ENCODE data around the gene CDK9. TPM values are rescaled to one million over a fixed set of nuclear protein-coding genes. Genes with fewer than 3 reads are reported as not detected.

CDK9 gene
- total RNA-seq, 1 experiment from 2014 or later = 48.7 TPM

DNA sequence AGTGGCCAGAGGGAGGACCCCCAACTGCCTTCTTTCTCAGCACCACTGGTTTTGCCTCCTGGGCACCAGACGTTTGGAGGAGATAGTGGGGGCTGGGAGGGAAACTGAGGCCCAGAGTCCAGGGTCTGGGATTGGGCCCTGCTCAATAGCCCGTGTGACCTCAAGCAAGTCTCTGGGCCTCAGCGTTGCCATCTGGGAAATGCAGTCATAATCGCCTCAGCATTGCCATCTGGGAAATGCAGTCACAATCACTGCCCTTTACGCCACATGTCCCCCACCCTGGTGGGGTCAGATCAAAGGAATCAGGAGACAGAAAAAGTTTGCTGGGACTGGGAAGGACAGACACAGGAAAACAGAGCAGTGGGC is 8.9 kb upstream of the CDK9 start:
- no peak overlapping the region for H3K27ac ChIP-seq (ENCODE audit: low read length)
- no peaks in the 10 kb centered on the region; the same call in 1 of the 2 replicates for H3K4me1 ChIP-seq (ENCODE audit: control insufficient read depth, insufficient read depth, low read length)
- TF ChIP-seq, protein P1, sequence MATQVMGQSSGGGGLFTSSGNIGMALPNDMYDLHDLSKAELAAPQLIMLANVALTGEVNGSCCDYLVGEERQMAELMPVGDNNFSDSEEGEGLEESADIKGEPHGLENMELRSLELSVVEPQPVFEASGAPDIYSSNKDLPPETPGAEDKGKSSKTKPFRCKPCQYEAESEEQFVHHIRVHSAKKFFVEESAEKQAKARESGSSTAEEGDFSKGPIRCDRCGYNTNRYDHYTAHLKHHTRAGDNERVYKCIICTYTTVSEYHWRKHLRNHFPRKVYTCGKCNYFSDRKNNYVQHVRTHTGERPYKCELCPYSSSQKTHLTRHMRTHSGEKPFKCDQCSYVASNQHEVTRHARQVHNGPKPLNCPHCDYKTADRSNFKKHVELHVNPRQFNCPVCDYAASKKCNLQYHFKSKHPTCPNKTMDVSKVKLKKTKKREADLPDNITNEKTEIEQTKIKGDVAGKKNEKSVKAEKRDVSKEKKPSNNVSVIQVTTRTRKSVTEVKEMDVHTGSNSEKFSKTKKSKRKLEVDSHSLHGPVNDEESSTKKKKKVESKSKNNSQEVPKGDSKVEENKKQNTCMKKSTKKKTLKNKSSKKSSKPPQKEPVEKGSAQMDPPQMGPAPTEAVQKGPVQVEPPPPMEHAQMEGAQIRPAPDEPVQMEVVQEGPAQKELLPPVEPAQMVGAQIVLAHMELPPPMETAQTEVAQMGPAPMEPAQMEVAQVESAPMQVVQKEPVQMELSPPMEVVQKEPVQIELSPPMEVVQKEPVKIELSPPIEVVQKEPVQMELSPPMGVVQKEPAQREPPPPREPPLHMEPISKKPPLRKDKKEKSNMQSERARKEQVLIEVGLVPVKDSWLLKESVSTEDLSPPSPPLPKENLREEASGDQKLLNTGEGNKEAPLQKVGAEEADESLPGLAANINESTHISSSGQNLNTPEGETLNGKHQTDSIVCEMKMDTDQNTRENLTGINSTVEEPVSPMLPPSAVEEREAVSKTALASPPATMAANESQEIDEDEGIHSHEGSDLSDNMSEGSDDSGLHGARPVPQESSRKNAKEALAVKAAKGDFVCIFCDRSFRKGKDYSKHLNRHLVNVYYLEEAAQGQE (IDR thresholded peaks at IDR 0.05; ENCODE audit: insufficient read depth in 1 of 2, low read depth in 2 of 2, low read length in 1 of 2) = no peak
- TF ChIP-seq POLR2AphosphoS5 (IDR thresholded peaks at IDR 0.05; ENCODE audit: low read depth, low read length) (no peak), TCF7L2 (IDR thresholded peaks at IDR 0.05; ENCODE audit: low read depth, low read length) (no peak), SIN3A (IDR thresholded peaks at IDR 0.05; ENCODE audit: borderline replicate concordance, insufficient read depth, low read depth, low read length) (no peak)
- TF ChIP-seq, protein P2, sequence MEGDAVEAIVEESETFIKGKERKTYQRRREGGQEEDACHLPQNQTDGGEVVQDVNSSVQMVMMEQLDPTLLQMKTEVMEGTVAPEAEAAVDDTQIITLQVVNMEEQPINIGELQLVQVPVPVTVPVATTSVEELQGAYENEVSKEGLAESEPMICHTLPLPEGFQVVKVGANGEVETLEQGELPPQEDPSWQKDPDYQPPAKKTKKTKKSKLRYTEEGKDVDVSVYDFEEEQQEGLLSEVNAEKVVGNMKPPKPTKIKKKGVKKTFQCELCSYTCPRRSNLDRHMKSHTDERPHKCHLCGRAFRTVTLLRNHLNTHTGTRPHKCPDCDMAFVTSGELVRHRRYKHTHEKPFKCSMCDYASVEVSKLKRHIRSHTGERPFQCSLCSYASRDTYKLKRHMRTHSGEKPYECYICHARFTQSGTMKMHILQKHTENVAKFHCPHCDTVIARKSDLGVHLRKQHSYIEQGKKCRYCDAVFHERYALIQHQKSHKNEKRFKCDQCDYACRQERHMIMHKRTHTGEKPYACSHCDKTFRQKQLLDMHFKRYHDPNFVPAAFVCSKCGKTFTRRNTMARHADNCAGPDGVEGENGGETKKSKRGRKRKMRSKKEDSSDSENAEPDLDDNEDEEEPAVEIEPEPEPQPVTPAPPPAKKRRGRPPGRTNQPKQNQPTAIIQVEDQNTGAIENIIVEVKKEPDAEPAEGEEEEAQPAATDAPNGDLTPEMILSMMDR (IDR thresholded peaks at IDR 0.05) = no peak
- H3K9me3 ChIP-seq (ENCODE audit: control insufficient read depth, insufficient read depth, low read depth, low read length) = no peaks in the 10 kb centered on the region
- no peak for DNase-seq (ENCODE audit: low read depth, low spot score)
- BruUV-seq (replicated peaks) = no TSS peak
- POLR2A ChIA-PET = no interaction called here
- in situ Hi-C loops (cut with HindIII; ENCODE audit: low pct_unique_long_range_greater_than_20kb, low sequenced_read_pairs) = no loop called here
- no peaks in the 10 kb centered on the region for H3K27me3 ChIP-seq (ENCODE audit: control insufficient read depth, insufficient read depth, low read length)
- no peak for ATAC-seq
- intact Hi-C loops (cut with micrococcal nuclease; ENCODE audit: unreplicated experiment) = no loop called here
- no peak overlapping the region for H3K4me3 ChIP-seq (ENCODE audit: low read depth in 2 of 2, low read length in 2 of 2)
- CTCF ChIA-PET = no interaction called here
- H3K36me3 ChIP-seq (ENCODE audit: control insufficient read depth, insufficient read depth, low read length) = no peaks in the 10 kb centered on the region

DNA sequence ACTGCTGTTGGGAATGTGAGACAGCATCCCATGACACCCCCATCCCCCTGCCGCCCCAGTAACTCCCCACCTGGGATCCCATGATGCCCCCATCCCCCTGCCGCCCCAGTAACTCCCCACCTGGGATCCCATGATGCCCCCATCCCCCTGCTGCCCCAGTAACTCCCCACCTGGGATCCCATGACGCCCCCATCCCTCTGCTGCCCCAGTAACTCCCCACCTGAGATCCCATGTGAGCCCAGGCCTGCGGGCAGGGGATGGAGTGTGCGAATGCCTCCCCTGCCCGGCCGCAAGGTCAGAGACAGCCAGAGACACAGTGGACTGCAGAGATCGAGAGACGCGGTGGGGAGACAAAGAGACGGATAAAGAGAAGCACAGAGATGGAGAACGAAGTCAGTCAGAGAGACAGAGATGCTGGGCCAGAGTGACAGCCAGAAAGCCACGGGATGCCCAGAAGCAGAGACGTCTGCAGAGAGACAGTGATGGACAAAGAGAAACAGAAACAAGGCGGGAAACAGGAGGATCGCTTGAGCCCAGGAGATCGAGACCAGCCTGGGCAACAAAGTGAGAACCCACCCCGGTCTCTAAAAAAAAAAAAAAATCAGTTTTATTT is 8.4 kb upstream of the CDK9 start:
- H3K27ac ChIP-seq (ENCODE audit: low read length) = no peak overlapping the region
- no peaks in the 10 kb centered on the region for H3K36me3 ChIP-seq (ENCODE audit: control insufficient read depth, insufficient read depth, low read length)
- DNase-seq (ENCODE audit: low read depth, low spot score) = no peak
- H3K4me1 ChIP-seq (ENCODE audit: control insufficient read depth, insufficient read depth, low read length) = no peaks in the 10 kb centered on the region; the same call in 1 of the 2 replicates
- BruUV-seq (replicated peaks) = no TSS peak
- H3K27me3 ChIP-seq (ENCODE audit: control insufficient read depth, insufficient read depth, low read length) = no peaks in the 10 kb centered on the region
- H3K4me3 ChIP-seq (ENCODE audit: low read depth in 2 of 2, low read length in 2 of 2) = no peak overlapping the region
- no peak for ATAC-seq
- intact Hi-C loops (cut with micrococcal nuclease; ENCODE audit: unreplicated experiment) = no loop called here
- ChIA-PET POLR2A (no interaction called here), CTCF (no interaction called here)
- no peaks in the 10 kb centered on the region for H3K9me3 ChIP-seq (ENCODE audit: control insufficient read depth, insufficient read depth, low read depth, low read length)
- in situ Hi-C loops (cut with HindIII; ENCODE audit: low pct_unique_long_range_greater_than_20kb, low sequenced_read_pairs) = no loop called here
- TF ChIP-seq SIN3A (IDR thresholded peaks at IDR 0.05; ENCODE audit: borderline replicate concordance, insufficient read depth, low read depth, low read length) (no peak), TCF7L2 (IDR thresholded peaks at IDR 0.05; ENCODE audit: low read depth, low read length) (no peak), POLR2AphosphoS5 (IDR thresholded peaks at IDR 0.05; ENCODE audit: low read depth, low read length) (no peak)
- TF ChIP-seq, protein P2 (IDR thresholded peaks at IDR 0.05) = no peak
- TF ChIP-seq, protein P1 (IDR thresholded peaks at IDR 0.05; ENCODE audit: insufficient read depth in 1 of 2, low read depth in 2 of 2, low read length in 1 of 2) = no peak
